Measurements from ENCODE around the gene KANTR.

DNA sequence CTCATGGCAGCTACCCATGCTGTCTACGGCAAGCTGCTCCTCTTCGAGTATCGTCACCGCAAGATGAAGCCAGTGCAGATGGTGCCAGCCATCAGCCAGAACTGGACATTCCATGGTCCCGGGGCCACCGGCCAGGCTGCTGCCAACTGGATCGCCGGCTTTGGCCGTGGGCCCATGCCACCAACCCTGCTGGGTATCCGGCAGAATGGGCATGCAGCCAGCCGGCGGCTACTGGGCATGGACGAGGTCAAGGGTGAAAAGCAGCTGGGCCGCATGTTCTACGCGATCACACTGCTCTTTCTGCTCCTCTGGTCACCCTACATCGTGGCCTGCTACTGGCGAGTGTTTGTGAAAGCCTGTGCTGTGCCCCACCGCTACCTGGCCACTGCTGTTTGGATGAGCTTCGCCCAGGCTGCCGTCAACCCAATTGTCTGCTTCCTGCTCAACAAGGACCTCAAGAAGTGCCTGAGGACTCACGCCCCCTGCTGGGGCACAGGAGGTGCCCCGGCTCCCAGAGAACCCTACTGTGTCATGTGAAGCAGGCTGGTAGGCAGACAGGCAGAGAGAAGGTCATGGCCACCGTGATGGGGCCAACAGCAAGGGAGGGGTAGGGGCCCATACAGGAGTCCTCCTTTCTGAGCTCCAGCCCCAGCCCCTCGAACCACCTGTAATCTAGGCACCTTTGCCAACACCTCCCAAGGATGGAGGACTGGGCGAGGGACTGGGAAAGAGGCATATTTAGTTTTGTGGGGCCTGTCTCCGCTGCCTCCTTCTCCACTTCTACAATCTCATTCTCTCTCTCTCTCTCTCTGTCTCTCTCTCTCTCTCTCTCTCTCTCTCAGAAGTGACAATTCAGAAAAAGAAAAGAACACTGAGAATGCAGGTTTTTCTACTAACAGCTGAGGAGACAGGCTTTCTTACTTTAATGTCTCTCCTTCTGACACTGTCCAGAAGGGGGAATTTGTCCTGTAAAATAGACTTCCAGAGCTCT lies 16.4 kb upstream of the KANTR start:
- TF ChIP-seq, protein P1, sequence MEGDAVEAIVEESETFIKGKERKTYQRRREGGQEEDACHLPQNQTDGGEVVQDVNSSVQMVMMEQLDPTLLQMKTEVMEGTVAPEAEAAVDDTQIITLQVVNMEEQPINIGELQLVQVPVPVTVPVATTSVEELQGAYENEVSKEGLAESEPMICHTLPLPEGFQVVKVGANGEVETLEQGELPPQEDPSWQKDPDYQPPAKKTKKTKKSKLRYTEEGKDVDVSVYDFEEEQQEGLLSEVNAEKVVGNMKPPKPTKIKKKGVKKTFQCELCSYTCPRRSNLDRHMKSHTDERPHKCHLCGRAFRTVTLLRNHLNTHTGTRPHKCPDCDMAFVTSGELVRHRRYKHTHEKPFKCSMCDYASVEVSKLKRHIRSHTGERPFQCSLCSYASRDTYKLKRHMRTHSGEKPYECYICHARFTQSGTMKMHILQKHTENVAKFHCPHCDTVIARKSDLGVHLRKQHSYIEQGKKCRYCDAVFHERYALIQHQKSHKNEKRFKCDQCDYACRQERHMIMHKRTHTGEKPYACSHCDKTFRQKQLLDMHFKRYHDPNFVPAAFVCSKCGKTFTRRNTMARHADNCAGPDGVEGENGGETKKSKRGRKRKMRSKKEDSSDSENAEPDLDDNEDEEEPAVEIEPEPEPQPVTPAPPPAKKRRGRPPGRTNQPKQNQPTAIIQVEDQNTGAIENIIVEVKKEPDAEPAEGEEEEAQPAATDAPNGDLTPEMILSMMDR (IDR thresholded peaks at IDR 0.05), result no peak
- no peak for TF ChIP-seq POLR2AphosphoS5 (IDR thresholded peaks at IDR 0.05)
